GM21367 (cell line): Measurements from ENCODE around the gene PFKM.
"Not testable (repeated sequence)": the region's sequence is repeated elsewhere in the genome, so short reads cannot be mapped to it uniquely, and the experiment has no call there.

Source experiments
- ATAC-seq: cut with Tn5 transposase; IDR thresholded peaks from one replicate; pipeline ENCODE4 v1.9.1; 2021; ENCODE audit not compliant: unreplicated experiment

PFKM gene

GRCh38 chr12:48110691-48111311, 8.4 kb upstream of the PFKM start:
- ATAC-seq = no peak

GRCh38 chr12:48111312-48111693, 7.9 kb upstream of the PFKM start:
- ATAC-seq = not testable (repeated sequence)

- no peak for ATAC-seq
Observed at GRCh38 chr12:48115957-48116356, 3.2 kb upstream of the PFKM start.

- ATAC-seq = no peak
Observed at GRCh38 chr12:48118284-48118871, 786 bp upstream of the PFKM start.

GRCh38 chr12:48119834-48120195, 651 bp downstream of the PFKM start:
- ATAC-seq = no peak

GRCh38 chr12:48121522-48121921, 2.4 kb downstream of the PFKM start:
- no peak for ATAC-seq

GRCh38 chr12:48122065-48122834, 3.1 kb downstream of the PFKM start:
- ATAC-seq = no peak

- no peak for ATAC-seq
Observed at GRCh38 chr12:48123169-48123568, 4.0 kb downstream of the PFKM start.

- ATAC-seq = not testable (repeated sequence)
Observed at GRCh38 chr12:48125542-48125941, 6.4 kb downstream of the PFKM start.

- no peak for ATAC-seq
Observed at GRCh38 chr12:48125985-48126384, 6.8 kb downstream of the PFKM start.

GRCh38 chr12:48126953-48127630, 7.9 kb downstream of the PFKM start:
- no peak for ATAC-seq

- ATAC-seq = no peak
Observed at GRCh38 chr12:48128800-48129199, 9.6 kb downstream of the PFKM start.

- ATAC-seq = no peak
Observed at GRCh38 chr12:48129376-48129775, 10.2 kb downstream of the PFKM start.

- ATAC-seq = no peak
Observed at GRCh38 chr12:48131517-48131916, 12.4 kb downstream of the PFKM start.

- ATAC-seq = no peak
Observed at GRCh38 chr12:48132826-48133225, 13.7 kb downstream of the PFKM start.

- ATAC-seq = no peak
Observed at GRCh38 chr12:48135027-48135426, 15.9 kb downstream of the PFKM start.

- no peak for ATAC-seq
Observed at GRCh38 chr12:48142818-48143674, 23.9 kb downstream of the PFKM start.

- ATAC-seq = no peak
Observed at GRCh38 chr12:48143898-48144297, 24.7 kb downstream of the PFKM start.

GRCh38 chr12:48145981-48146380, 26.8 kb downstream of the PFKM start:
- ATAC-seq = no peak

- ATAC-seq = no peak
Observed at GRCh38 chr12:48151103-48151771, 32.1 kb downstream of the PFKM start.
